Naive B cell (primary cell): ENCODE data around the gene MTA1. TPM values are rescaled to one million over a fixed set of nuclear protein-coding genes. Genes with fewer than 3 reads are reported as not detected.

Experiments
- ATAC-seq, 2 donors: fragments of 150-1000 bp; cut with Tn5 transposase; 2 replicates each; pipeline ENCODE4 v1.10.0; 2021; ENCODE audit warnings: low read depth in 2 of 2, mild to moderate bottlenecking in 2 of 2, moderate library complexity in 2 of 2
- DNase-seq: peaks from one replicate; pipeline ENCODE4 v3.0.0; 2022
- H3K27ac Mint-ChIP-seq, 6 donors: one replicate each; pipeline ENCODE4 v1.8.0; 2020 to 2022; ENCODE audit warnings: mild to moderate bottlenecking in 6 of 6, mixed read lengths in 6 of 6, moderate library complexity in 5 of 6, inconsistent platforms in 2 of 6
- H3K27me3 Mint-ChIP-seq, 3 donors: one replicate each; pipeline ENCODE4 v1.8.0; 2021 to 2022; ENCODE audit warnings: mixed read lengths in 3 of 3, mild to moderate bottlenecking in 1 of 3
- H3K36me3 Mint-ChIP-seq, 2 donors: one replicate each; pipeline ENCODE4 v1.8.0; 2020 to 2022; ENCODE audit warnings: mixed read lengths in 2 of 2, inconsistent platforms in 1 of 2, mild to moderate bottlenecking in 1 of 2
- H3K4me1 Mint-ChIP-seq, 3 donors: one replicate each; pipeline ENCODE4 v1.8.0; 2020 to 2022; ENCODE audit warnings: mixed read lengths in 3 of 3, inconsistent platforms in 1 of 3, mild to moderate bottlenecking in 1 of 3, moderate library complexity in 1 of 3
- H3K4me3 Mint-ChIP-seq, 8 donors: one replicate each; pipeline ENCODE4 v1.8.0; 2020 to 2022; ENCODE audit warnings: mild to moderate bottlenecking in 8 of 8, mixed read lengths in 8 of 8, moderate library complexity in 8 of 8, inconsistent platforms in 2 of 8
- H3K9me3 Mint-ChIP-seq, 7 donors: one replicate each; pipeline ENCODE4 v1.8.0; 2020 to 2022; ENCODE audit warnings: mixed read lengths in 7 of 7, mild to moderate bottlenecking in 5 of 7, inconsistent platforms in 2 of 7, moderate library complexity in 1 of 7
- polyA plus RNA-seq, 6 donors: library from polyadenylated mRNA; unstranded; fragments of 300-500 nt; fragmentation: Illumina TruSeq; gene quantifications; one replicate each; pipeline ENCODE4 v1.2.3, GENCODE V29; 2021; ENCODE audit warnings: low read depth in 6 of 6

MTA1 gene
- polyA plus RNA-seq, 6 donors from 2014 or later = 3.3 to 6.3 (median 4.7) TPM

DNA sequence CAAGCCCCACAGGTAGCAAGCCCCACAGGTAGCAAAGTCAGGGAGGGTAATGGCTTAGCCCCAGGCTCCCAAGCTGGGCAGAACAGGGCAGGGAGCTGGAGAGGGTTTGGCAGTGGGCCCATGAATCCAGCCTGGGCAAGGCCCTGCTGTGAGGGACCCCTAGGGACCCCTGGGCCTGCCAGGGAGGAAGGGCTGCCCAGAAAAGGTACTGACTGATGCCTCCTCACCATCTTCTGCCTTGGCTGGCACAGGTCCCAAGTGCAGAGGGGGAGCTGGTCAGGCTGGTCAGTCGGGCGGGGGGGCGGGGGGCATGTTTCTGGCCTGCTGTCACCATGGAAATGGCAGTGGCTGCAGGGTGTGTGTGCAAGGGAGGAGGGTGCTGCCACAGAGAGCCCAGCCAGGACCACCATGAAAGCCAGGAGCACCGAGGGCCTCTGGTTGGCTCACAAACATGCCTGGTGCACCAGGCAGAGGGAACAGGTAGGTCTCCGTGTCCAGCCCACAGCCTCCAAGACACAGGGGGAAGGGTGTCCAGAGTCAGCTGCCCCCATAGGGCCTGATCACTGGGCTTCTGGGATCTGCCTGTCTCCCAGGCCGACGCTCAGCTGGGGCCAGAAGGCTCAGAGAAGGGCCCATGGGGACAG lies 53.5 kb downstream of the MTA1 start:
- ATAC-seq = no peak
- Mint-ChIP-seq H3K36me3 (peaks cover 0 to 8% of the 10 kb centered on the region in 2 donors), H3K27ac (peak overlapping the region in 1 of 6 donors; percentile 39)

DNA sequence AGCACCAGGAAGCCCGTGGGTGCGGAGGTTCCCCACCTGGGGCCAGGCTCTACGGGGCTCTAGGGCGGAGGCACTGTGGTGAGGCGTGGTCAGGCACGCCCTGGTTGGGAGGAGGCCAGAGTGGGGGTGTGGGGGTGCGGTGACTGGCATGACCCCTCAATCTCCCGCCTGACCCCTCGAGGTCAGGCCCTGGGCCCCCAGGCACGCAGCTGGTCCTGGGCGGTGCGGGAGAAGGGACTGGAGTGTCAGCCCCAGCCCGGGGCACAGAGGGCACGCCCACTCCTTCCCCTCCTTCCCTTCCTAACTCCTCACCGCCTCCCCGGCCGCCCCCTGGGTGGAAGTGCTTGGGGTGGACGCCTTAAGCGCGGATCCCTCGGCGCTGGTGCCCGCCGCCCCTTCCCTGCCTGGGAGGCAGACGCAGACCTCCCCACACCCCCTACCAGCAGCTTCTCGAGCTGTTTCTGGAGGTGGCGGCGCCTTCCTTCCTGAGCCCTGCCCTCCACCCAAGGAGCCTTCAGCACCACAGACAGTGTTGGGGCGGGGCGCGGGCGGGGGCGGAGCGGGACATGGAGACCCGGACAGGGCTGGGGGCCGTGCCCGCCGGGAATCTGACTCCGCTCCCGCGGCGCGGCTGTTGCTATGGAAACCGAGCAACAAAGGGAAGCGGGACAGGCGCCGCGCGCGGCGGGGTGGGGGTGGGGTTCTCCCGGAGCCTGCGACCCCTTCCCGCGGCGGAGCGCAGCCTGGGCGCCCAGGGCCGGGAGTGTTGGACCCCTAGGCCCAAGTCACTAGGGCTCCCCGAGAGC lies 54.3 kb downstream of the MTA1 start:
- peak overlapping the region; percentile 35 to 91 (median 75) for H3K4me3 Mint-ChIP-seq
- H3K4me1 Mint-ChIP-seq = peaks cover 10 to 19% (median 14%) of the 10 kb centered on the region in 3 donors
- peak overlapping the region in 3 of 6 donors; percentile 39 to 83 (median 59) for H3K27ac Mint-ChIP-seq
- DNase-seq = peak; percentile 53
- H3K27me3 Mint-ChIP-seq = peaks cover 0 to 9% (median 0%) of the 10 kb centered on the region in 3 donors
- H3K36me3 Mint-ChIP-seq = peaks cover 0 to 8% of the 10 kb centered on the region in 2 donors
- peak; percentile 49 to 51 for ATAC-seq
- H3K9me3 Mint-ChIP-seq = peaks cover 0 to 2% (median 0%) of the 10 kb centered on the region in 7 donors

More for the DNA sequence above, 53.5 kb downstream of the MTA1 start:
- peak overlapping the region; percentile 56 to 91 (median 75) for H3K4me3 Mint-ChIP-seq
- peaks cover 0 to 9% (median 0%) of the 10 kb centered on the region in 3 donors for H3K27me3 Mint-ChIP-seq
- H3K4me1 Mint-ChIP-seq = peaks cover 10 to 19% (median 14%) of the 10 kb centered on the region in 3 donors
- H3K9me3 Mint-ChIP-seq = peaks cover 0 to 2% (median 0%) of the 10 kb centered on the region in 7 donors
- DNase-seq = no peak

DNA sequence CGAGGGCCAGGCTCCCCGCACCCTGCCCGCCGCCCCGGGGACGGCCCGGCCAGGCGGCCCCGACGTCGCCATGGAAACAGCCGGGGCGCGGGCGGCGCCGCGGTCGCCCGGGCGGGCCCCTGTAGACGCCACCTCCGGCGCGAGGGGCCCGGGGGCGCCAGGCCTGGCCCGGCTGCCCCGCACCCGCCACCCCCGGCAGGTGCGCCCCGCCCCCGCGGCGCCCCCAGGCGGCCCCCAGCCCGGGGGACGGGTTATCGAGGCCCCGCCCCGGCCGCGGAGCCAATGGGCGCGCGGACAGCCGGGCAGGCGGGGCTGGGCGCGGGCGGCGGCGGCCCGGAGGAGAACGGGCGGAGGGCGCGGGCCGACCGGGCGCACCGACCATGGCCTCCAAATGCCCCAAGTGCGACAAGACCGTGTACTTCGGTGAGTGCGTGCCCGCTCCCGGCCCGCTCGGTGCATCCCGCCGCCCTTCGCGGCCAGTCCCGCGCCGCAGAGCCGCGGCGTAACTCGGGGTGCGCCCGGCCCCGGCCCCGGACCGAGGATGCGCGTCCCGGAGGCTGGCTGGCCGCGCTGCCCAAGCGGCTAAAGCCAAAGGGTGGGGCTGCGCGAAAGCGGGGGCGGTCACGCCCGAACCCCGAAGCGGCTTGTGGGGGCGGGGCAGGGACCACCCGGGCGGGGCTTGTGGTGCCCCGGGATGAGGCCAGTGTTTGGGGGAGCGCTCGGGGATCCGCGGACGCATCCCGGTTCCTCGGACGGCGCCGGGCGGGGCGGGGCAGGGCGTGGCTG lies 55.0 kb downstream of the MTA1 start, which contains the start of gene CRIP2:
Gene CRIP2, plus strand, starts transcription at position 339 of the 786 bp plus-strand sequence. Its CDS starts 42 bp downstream, at position 381.
- peak; percentile 29 to 40 for ATAC-seq
- DNase-seq = peak; percentile 63
- Mint-ChIP-seq H3K9me3 (peaks cover 0 to 2% (median 0%) of the 10 kb centered on the region in 7 donors), H3K36me3 (peaks cover 0 to 8% of the 10 kb centered on the region in 2 donors), H3K27ac (peak within 1 kb of the TSS in 3 of 6 donors; percentile 39 to 83 (median 59)), H3K4me1 (peaks cover 12 to 22% (median 17%) of the 10 kb centered on the region in 3 donors), H3K27me3 (peaks cover 0 to 9% (median 0%) of the 10 kb centered on the region in 3 donors), H3K4me3 (peak within 1 kb of the TSS; percentile 65 to 91 (median 76))

DNA sequence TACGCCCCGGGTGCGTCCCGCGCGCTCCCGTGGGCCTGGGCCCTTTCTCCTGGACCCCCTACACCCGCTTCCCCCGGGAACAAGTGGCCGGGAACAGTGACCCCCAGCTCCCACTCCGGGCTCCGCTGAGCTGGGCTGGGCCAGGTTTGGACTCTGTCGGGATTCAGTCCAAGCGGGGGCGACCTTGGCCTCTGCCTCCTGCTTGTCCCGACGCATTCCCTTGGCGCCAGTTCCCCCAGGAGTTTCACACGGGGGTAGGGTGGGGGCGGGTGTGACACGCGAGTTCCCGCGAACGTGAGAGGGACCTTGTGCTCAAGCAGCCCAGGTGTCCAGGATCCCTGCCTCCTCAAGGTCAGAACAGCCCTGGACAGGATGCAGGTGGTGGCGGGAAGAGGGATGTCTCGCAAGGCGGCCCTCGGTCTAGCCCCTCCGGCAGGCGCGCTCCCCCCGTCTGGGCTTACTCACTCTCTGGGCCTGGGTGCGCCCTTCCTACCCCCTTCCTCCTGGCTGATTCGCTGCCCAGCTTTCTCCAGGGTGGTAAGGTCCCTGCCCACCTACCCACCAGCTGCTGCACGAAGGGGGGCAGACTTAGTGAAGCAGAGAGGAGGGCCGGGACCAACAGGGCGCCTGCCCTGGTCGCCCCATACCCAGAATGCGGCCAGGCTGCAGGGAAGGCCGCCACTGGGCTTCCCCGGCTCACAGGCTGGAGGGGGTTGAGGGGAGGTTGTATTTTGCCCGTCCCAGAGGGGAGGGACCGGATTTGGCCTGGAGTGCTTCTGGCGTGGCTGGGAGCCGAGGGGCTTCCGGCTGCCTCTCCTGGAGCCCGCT lies 55.9 kb downstream of the MTA1 start:
- peak overlapping the region in 1 of 6 donors; percentile 34 for H3K27ac Mint-ChIP-seq
- peak overlapping the region; percentile 9 to 78 (median 44) for H3K4me3 Mint-ChIP-seq
- H3K27me3 Mint-ChIP-seq = peaks cover 0 to 9% (median 0%) of the 10 kb centered on the region in 3 donors
- H3K9me3 Mint-ChIP-seq = peaks cover 0 to 2% (median 0%) of the 10 kb centered on the region in 7 donors
- H3K36me3 Mint-ChIP-seq = peaks cover 0 to 8% of the 10 kb centered on the region in 2 donors
- DNase-seq (no peak), ATAC-seq (no peak)
- H3K4me1 Mint-ChIP-seq = peaks cover 20 to 30% (median 24%) of the 10 kb centered on the region in 3 donors

DNA sequence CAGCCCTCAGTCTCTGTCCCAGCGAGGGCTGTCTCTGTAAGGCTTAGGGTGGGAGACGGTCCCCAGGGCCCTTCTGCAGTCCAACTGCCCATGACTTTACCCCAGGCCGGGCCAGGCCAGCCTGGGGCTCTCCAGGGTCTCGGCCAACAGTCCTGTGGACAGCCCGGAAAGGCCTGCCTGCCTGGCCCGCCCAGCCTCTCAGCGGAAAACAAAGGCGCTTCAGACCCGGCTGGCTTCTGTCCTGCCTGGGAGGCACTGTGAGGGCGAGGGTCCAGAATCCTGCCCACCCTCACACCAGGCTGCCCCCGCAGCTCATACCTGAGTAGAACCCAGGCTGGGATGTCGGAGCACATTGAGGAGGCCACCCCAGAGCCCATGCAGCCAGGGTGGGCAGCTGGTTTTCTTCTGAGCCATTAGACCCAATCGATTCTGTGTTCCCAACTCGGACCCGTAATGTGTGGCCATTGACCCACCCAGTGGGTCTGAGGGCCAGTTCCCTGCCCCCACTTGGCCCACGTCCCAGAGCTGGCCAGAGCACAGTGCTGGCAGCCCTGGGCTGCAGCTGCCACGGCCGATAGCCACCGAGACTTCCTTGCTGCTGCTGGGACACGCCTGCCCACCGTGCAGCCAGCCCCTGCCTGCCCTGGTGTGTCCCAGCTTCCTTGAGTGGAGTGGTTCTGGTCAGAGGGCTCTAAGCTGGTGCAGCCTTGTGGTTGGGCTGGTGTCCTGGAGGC lies 56.6 kb downstream of the MTA1 start:
- Mint-ChIP-seq H3K4me3 (peak overlapping the region in 7 of 8 donors; percentile 16 to 84 (median 33)), H3K27me3 (peaks cover 0 to 9% (median 0%) of the 10 kb centered on the region in 3 donors), H3K4me1 (peaks cover 27 to 38% (median 32%) of the 10 kb centered on the region in 3 donors), H3K27ac (peak overlapping the region in 2 of 6 donors; percentile 36 to 84), H3K36me3 (peaks cover 0 to 8% of the 10 kb centered on the region in 2 donors), H3K9me3 (peaks cover 0 to 2% (median 0%) of the 10 kb centered on the region in 7 donors)
- DNase-seq (no peak), ATAC-seq (no peak)

DNA sequence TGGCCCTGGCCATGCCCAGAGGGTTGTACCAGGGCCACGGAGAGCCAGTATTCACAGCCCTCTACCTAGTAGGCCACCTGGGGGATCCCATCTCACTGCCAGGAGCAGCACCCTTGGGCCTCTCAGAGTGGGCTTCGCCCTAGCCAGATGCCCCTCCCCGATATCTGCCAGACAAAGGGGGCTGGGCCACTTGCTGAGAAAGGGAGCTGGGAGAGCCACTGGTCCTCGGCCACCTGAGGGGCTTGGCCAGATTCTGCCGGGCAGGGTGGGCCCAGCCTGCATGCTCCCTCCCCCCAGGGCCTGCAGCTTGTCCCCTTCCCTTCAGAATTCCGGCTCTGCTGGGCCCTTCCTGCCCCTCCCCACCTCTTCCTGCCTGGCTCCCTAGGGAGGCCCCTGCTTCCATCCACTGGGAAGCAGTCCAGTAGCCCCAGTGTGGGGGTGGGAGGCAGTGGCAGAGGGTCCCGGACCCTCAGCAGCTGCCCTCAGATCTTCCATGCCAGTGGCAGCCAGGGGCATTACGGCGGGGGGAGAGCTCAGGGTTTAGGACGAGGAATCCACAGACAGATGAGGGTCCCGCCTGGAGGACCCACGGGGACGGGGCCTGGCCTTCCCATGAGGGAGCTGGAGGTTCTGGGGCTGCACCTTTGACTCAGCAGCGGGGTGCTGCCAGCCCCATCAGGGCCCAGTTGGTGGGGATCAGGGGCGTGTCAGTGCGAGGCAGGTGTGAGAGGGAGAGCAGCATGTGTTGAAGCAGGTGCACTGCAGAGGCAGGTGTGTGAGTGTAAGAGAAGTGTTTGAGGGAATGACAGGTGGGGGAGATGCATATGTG lies 57.4 kb downstream of the MTA1 start:
- Mint-ChIP-seq H3K36me3 (peaks cover 0 to 8% of the 10 kb centered on the region in 2 donors), H3K9me3 (peaks cover 0 to 2% (median 0%) of the 10 kb centered on the region in 7 donors), H3K27me3 (peaks cover 0 to 9% (median 0%) of the 10 kb centered on the region in 3 donors), H3K4me3 (peak overlapping the region in 5 of 8 donors; percentile 47 to 84 (median 62)), H3K27ac (peak overlapping the region; percentile 4 to 88 (median 48)), H3K4me1 (peaks cover 29 to 46% (median 37%) of the 10 kb centered on the region in 3 donors)
- no peak for ATAC-seq
- no peak for DNase-seq

DNA sequence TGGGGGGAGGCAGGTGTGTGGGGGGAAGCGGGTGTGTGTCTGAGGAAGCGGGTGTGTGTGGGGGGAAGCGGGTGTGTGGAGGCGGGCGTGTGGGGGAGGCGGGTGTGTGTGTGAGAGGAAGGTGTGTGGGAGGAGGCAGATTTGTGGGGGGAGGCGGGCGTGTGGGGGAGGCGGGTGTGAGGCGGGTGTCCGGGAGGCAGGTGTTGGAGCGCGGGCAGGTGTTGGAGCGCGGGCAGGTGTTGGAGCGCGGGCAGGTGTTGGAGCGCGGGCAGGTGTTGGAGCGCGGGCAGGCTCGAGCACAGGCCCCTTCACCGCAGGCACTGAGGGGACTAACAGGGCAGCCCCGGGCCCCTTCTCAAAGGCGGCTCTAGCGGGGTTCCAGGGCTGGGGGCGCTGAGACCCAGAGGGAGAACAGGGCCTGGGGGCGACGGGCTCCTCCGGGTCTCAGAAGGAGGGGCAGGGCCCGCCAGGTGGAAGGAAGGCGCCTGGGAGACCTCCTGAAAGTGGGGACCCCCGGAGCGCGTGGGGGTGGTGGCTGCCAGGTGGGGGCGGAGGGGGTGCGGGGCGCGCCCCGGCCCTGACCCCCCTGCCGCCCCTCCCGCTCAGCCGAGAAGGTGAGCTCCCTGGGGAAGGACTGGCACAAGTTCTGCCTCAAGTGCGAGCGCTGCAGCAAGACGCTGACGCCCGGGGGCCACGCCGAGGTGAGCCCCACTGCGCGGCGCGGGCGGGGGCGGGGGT lies 58.2 kb downstream of the MTA1 start:
- peaks cover 34 to 53% (median 40%) of the 10 kb centered on the region in 3 donors for H3K4me1 Mint-ChIP-seq
- peak overlapping the region in 4 of 8 donors; percentile 12 to 84 (median 66) for H3K4me3 Mint-ChIP-seq
- H3K27me3 Mint-ChIP-seq = peaks cover 0 to 5% (median 0%) of the 10 kb centered on the region in 3 donors
- peak; percentile 11 to 21 for ATAC-seq
- H3K36me3 Mint-ChIP-seq = peaks cover 0 to 8% of the 10 kb centered on the region in 2 donors
- peaks cover 0 to 2% (median 0%) of the 10 kb centered on the region in 7 donors for H3K9me3 Mint-ChIP-seq
- DNase-seq = peak; percentile 70
- peak overlapping the region; percentile 4 to 88 (median 50) for H3K27ac Mint-ChIP-seq

DNA sequence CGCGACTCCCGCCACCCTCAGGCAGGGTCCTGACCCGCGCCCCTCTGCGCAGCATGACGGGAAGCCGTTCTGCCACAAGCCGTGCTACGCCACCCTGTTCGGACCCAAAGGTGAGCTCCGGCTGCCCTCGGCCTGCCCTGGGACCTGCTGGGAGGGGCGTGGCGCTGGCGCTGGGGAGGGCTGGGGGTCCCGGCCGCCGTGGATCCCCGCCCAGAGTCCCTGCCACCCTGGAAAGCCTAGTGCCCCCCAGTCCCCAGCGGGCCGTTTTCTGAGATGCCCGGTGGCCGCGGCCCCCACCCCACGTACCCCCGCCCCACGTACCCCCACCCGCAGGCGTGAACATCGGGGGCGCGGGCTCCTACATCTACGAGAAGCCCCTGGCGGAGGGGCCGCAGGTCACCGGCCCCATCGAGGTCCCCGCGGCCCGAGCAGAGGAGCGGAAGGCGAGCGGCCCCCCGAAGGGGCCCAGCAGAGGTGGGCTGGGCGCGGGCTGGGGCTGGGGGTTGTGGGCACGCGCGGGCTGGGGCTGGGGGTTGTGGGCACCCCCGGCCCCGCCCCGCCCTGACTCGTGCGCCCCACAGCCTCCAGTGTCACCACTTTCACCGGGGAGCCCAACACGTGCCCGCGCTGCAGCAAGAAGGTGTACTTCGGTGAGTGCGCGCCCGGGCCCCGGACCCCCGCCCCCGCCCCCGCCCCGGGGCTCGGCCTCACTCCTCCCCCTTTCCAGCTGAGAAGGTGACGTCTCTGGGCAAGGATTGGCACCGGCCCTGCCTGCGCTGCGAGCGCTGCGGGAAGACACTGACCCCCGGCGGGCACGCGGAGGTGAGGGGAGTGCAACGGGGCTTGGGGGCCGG lies 59.0 kb downstream of the MTA1 start:
- Mint-ChIP-seq H3K9me3 (peaks cover 0 to 2% (median 0%) of the 10 kb centered on the region in 7 donors), H3K4me1 (peaks cover 34 to 49% (median 36%) of the 10 kb centered on the region in 3 donors), H3K27me3 (peaks cover 0 to 5% (median 0%) of the 10 kb centered on the region in 3 donors), H3K4me3 (no peak overlapping the region), H3K36me3 (peaks cover 0 to 8% of the 10 kb centered on the region in 2 donors), H3K27ac (peak overlapping the region in 1 of 6 donors; percentile 96)
- DNase-seq (no peak), ATAC-seq (no peak)

DNA sequence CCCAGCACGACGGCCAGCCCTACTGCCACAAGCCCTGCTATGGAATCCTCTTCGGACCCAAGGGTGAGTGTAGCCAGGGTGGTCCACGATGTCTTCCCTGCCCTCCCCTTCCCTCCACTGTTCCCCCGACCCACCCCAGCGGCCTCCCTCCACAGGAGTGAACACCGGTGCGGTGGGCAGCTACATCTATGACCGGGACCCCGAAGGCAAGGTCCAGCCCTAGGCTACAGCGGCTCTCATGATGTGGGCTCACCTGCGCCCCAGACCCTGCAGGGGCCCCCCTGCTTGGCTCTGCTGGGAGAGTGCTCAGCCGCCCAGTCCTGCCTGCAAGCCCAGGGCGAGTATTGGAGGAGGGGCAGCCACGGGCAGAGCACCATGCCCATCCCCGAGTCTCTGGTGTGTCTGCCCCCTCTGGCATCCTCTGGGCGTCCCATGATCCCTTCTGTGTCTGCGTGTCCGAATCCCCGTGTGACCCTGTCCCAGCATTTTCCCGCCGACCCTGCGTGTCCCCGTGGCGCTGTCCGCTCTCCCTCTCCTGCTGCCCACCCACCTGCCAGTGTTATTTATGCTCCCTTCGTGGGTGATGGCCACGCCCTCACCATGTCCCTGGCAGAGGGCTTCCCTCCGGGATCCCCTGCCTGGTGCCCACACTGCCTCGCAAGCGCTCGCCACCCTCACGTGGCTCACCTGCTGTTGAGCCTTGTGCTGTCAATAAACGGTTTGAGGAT lies 60.0 kb downstream of the MTA1 start:
- H3K4me1 Mint-ChIP-seq = peaks cover 39 to 51% (median 41%) of the 10 kb centered on the region in 3 donors
- DNase-seq = no peak
- H3K4me3 Mint-ChIP-seq = peak overlapping the region in 5 of 8 donors; percentile 21 to 81 (median 76)
- peaks cover 0 to 2% (median 0%) of the 10 kb centered on the region in 7 donors for H3K9me3 Mint-ChIP-seq
- no peak for ATAC-seq
- peaks cover 0 to 5% (median 0%) of the 10 kb centered on the region in 3 donors for H3K27me3 Mint-ChIP-seq
- peak overlapping the region; percentile 49 to 100 (median 88) for H3K27ac Mint-ChIP-seq
- H3K36me3 Mint-ChIP-seq = peaks cover 0 to 8% of the 10 kb centered on the region in 2 donors
